Anterior cingulate cortex (tissue), 58 donors: ENCODE data around the gene HACD1.
"Not testable (repeated sequence)": the region's sequence is repeated elsewhere in the genome, so short reads cannot be mapped to it uniquely, and the experiment has no call there.

Source experiments
- DNase-seq, 58 donors: peaks; one replicate each; lab custom pipeline; 2025; lab: John Stamatoyannopoulos, UW

The HACD1 gene

GRCh38 chr10:17587321-17587720 is 29.9 kb downstream of the HACD1 start:
- DNase-seq: not testable (repeated sequence)

GRCh38 chr10:17586821-17587234 is 30.3 kb downstream of the HACD1 start:
- no peak for DNase-seq

GRCh38 chr10:17585016-17585415 is 32.2 kb downstream of the HACD1 start:
- no peak for DNase-seq

DNA sequence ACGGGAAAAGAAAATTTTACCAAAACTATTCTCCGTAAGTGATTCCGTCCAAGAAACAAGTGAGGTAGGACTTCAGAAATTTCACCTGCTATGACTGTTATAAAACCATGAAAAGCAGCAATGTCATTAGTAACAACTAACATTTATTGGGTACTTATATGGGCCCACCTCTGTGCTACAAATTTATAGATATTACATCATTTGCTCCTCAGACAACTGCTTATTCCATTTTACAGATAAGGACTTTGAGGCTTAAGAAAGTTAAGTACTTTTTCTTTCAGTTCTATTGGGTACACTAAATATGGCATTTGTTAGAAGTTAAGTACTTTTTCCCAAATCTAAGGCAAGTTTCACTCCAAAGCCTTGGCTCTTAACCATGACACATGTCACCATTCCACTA is 36.3 kb downstream of the HACD1 start:
- no peak for DNase-seq

- no peak for DNase-seq
These were observed 38.6 kb downstream of the HACD1 start for GRCh38 chr10:17578603-17579002.

DNA sequence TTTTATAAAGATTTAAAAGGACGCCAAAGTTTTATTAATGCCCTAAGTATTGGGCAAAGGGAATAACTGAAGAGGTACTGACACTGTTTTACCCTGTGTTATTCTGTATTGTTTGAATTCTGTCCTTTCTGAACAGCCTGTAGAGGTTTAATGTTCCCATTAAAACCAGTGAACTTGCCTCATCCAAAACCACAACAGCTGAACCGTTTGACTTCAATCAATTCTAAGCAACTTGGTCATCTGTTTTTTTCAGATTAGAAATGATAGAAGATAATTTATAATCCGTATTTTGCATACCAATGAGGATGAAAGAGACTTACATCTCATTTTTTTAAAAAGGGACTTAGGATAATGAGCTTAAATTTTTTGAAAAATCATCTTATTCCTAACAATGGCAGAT is 40.4 kb downstream of the HACD1 start:
- DNase-seq: no peak

DNA sequence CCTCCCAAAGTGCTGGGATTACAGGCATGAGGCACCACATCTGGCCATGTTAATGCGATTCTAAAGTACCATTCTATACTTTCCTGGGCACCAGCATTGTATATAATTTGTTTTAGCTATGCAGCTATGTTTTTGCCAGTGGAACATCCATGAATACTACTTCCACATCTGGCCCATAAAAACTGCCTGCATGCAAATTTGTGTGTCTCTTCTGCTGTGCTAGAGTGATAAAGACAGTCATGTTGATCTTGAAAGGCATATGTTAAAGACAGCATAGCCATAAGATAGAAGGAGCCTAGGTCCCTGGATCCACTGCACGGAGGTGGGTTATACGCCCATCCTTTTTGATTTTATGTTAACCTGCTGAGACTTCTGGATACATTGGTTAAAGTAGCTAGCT is 52.3 kb downstream of the HACD1 start:
- no peak for DNase-seq

DNA sequence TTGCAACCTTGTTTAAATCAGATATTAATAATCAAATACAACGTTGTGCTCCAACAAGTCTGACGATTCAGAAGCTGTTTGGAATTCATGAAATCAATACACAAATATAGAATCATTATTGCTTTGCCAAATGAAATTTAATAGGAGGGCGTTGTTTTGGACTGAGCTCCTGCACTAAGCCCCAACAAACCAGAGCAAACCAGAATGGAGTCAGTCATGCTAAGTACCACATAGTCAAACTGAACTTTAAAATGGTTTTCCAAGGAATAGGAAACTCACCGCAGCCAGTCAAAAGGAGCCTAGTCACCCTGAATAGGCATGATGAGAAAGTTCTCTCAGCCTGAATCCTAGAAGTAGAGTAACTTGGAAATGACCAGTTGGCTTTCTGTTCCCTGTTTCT is 53.7 kb downstream of the HACD1 start:
- no peak for DNase-seq

GRCh38 chr10:17562614-17563013 is 54.6 kb downstream of the HACD1 start:
- no peak for DNase-seq

GRCh38 chr10:17561111-17561510 is 56.1 kb downstream of the HACD1 start:
- no peak for DNase-seq

DNA sequence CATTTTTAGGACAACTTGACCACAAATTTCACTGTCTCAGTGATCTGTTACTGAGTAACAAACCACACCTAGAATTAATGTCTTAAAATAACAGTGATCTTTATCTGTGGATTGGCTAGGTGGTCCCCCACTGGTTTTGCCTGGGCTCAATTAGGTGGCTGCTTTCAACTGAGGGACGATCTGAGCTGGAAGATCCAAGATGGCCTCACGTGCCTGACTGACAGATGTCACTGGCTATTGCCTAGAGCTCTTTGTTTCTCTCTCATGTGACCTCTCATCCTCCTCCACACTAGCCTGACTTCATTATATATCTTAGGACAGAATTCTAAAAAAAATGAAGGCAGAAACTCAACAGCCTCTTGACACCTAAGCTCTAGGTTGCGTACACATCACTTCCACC is 59.7 kb downstream of the HACD1 start:
- DNase-seq: no peak

- no peak for DNase-seq
These were observed 68.4 kb downstream of the HACD1 start for GRCh38 chr10:17548770-17549169.

- no peak for DNase-seq
These were observed 69.0 kb downstream of the HACD1 start for GRCh38 chr10:17548162-17548561.

DNA sequence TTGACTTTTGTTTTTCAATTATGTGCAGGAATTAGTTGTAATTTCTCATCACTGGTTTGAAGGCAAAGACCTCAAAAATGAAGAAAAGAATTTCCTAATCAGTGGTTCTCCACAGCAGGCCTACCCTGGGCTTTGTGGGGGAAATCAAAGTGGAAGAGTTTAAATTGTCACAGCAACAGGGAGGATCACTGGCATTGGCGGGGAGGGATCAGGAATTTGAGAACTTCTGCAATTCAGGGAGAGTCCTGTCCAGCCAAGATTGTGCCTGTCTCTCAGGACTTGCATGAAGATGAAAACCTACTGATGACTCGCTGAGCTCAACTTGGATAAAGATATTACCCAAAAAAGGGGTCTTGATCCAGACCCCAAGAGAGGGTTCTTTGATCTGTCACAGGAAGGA is 70.1 kb downstream of the HACD1 start:
- DNase-seq: no peak

GRCh38 chr10:17544465-17544864 is 72.7 kb downstream of the HACD1 start:
- DNase-seq: no peak
